SK-N-SH (cell line): ENCODE data around the gene ANKMY1. TPM values are rescaled to one million over a fixed set of nuclear protein-coding genes. Genes with fewer than 3 reads are reported as not detected.

Experiments
- CTCF ChIA-PET: fragments of 300-600, 350-600 bp; formaldehyde crosslinking; extraction: SDS; loops from one replicate; lab custom pipeline; 2021; lab: Yijun Ruan, JAX
- POLR2A ChIA-PET: fragments of 350-600 bp; sonication (Branson Sonifier 250); formaldehyde crosslinking; extraction: SDS; loops from one replicate; lab custom pipeline; 2020; ENCODE audit warnings: antibody characterized with exemption, inconsistent platforms; lab: Yijun Ruan, JAX
- DNase-seq: peaks from one replicate; pipeline ENCODE4 v3.0.0; 2012
- H2AFZ ChIP-seq: fragments of 200-600 bp; sonication (generic); 2 replicates; pipeline ENCODE4 v1.8.1; 2016; ENCODE audit warnings: antibody characterized with exemption, mild to moderate bottlenecking, low read depth
- H3F3A ChIP-seq: fragments of 200-600 bp; sonication (generic); replicated peaks from 2 replicates; pipeline ENCODE3; 2016; ENCODE audit warnings: antibody characterized with exemption, mild to moderate bottlenecking; ENCODE audit not compliant: insufficient read depth
- H3K27ac ChIP-seq, 2 experiments: fragments of 200-500 bp in 1 of 2; fragments of 200-600 bp in 1 of 2; sonication (Bioruptor generic) in 1 of 2; sonication (generic), shearing (Covaris generic) in 1 of 2; 2 replicates each; pipeline versions ENCODE4 v1.5.1 to v1.6.1; 2014 to 2016; ENCODE audit warnings: low read depth in 2 of 2, inconsistent platforms in 1 of 2, low read length in 1 of 2, mild to moderate bottlenecking in 1 of 2, mixed read lengths in 1 of 2
- H3K27me3 ChIP-seq: fragments of 200-600 bp; sonication (generic), shearing (Covaris generic); 2 replicates; pipeline ENCODE4 v1.6.1; 2016; ENCODE audit warnings: mixed run types; ENCODE audit not compliant: insufficient read depth
- H3K36me3 ChIP-seq, 2 experiments: fragments of 200-500 bp in 1 of 2; fragments of 200-600 bp in 1 of 2; sonication (Bioruptor generic) in 1 of 2; sonication (generic) in 1 of 2; replicated peaks in 1 of 2; 2 replicates each; pipeline versions ENCODE3 to v1.5.1; 2014 to 2016; ENCODE audit warnings: low read length in 1 of 2, mild to moderate bottlenecking in 1 of 2; ENCODE audit not compliant: insufficient read depth in 2 of 2, control insufficient read depth in 1 of 2
- H3K4me1 ChIP-seq, 2 experiments: fragments of 200-500 bp in 1 of 2; fragments of 200-600 bp in 1 of 2; sonication (Bioruptor generic) in 1 of 2; sonication (generic), shearing (Covaris generic) in 1 of 2; 2 replicates each; pipeline versions ENCODE4 v1.5.1 to v1.6.1; 2014 to 2016; ENCODE audit warnings: low read depth in 1 of 2, low read length in 1 of 2, mixed run types in 1 of 2; ENCODE audit not compliant: insufficient read depth in 2 of 2, control insufficient read depth in 1 of 2
- H3K4me2 ChIP-seq: fragments of 200-600 bp; sonication (generic), shearing (Covaris generic); 2 replicates; pipeline ENCODE4 v1.6.1; 2017; ENCODE audit warnings: mixed run types
- H3K4me3 ChIP-seq, 2 experiments: fragments of 200-500 bp in 1 of 2; fragments of 200-600 bp in 1 of 2; sonication (Bioruptor generic) in 1 of 2; sonication (generic), shearing (Covaris generic) in 1 of 2; 2 replicates each; pipeline versions ENCODE4 v1.5.1 to v1.8.1; 2014 to 2016; ENCODE audit warnings: low read depth in 2 of 2, inconsistent platforms in 1 of 2, low read length in 1 of 2, mild to moderate bottlenecking in 1 of 2, mixed read lengths in 1 of 2, moderate library complexity in 1 of 2
- H3K79me2 ChIP-seq: fragments of 200-600 bp; sonication (generic); 2 replicates; pipeline ENCODE4 v1.8.1; 2017; ENCODE audit warnings: mild to moderate bottlenecking; ENCODE audit not compliant: insufficient read depth
- H3K9ac ChIP-seq: fragments of 200-600 bp; sonication (generic); 2 replicates; pipeline ENCODE4 v1.6.1; 2017; ENCODE audit warnings: mixed run types
- H3K9me2 ChIP-seq: fragments of 200-600 bp; sonication (generic); 2 replicates; pipeline ENCODE4 v1.6.1; 2017; ENCODE audit warnings: mixed run types
- H3K9me3 ChIP-seq: fragments of 200-600 bp; sonication (generic); 2 replicates; pipeline ENCODE4 v1.6.1; 2017; ENCODE audit warnings: mixed run types, mild to moderate bottlenecking, moderate library complexity
- H4K20me1 ChIP-seq: fragments of 200-600 bp; sonication (generic); 2 replicates; pipeline ENCODE4 v1.6.1; 2017; ENCODE audit warnings: mild to moderate bottlenecking, mixed run types; ENCODE audit not compliant: insufficient read depth
- CTCF ChIP-seq: fragments of 200-600 bp; sonication (generic); IDR thresholded peaks from 2 replicates; pipeline ENCODE4 v1.6.1; 2017; ENCODE audit warnings: antibody characterized with exemption, mild to moderate bottlenecking, moderate library complexity
- ELF1 ChIP-seq: IDR thresholded peaks from 2 replicates; pipeline ENCODE4 v1.4.0; 2012
- EZH2phosphoT487 ChIP-seq: fragments of 200-600 bp; sonication (generic); IDR thresholded peaks from 2 replicates; pipeline ENCODE4 v1.6.1; 2017; ENCODE audit warnings: low read depth, mixed run types, mild to moderate bottlenecking, antibody characterized with exemption, moderate library complexity, borderline replicate concordance
- FOSL2 ChIP-seq: IDR thresholded peaks from 2 replicates; pipeline ENCODE4 v1.4.0; 2012; ENCODE audit warnings: low read depth, mild to moderate bottlenecking, moderate library complexity, borderline replicate concordance
- FOXJ3 ChIP-seq: sonication (generic); formaldehyde crosslinking; IDR thresholded peaks from 2 replicates; pipeline ENCODE4 v1.5.1; 2020; ENCODE audit warnings: mild to moderate bottlenecking, missing genetic modification reagents
- GABPA ChIP-seq: IDR thresholded peaks from 2 replicates; pipeline ENCODE4 v1.4.0; 2012; ENCODE audit warnings: low read depth, mild to moderate bottlenecking
- IRF3 ChIP-seq: fragments of 150-350 bp; IDR thresholded peaks from 2 replicates; pipeline ENCODE4 v1.6.1; 2016; ENCODE audit warnings: mild to moderate bottlenecking, low read depth, low read length
- JUND ChIP-seq: IDR thresholded peaks from 2 replicates; pipeline ENCODE4 v1.4.0; 2012
- MAX ChIP-seq: IDR thresholded peaks from 2 replicates; pipeline ENCODE4 v1.4.0; 2012; ENCODE audit warnings: low read depth
- MEF2A ChIP-seq: IDR thresholded peaks from 2 replicates; pipeline ENCODE4 v1.4.0; 2012; ENCODE audit warnings: low read depth, borderline replicate concordance
- MXI1 ChIP-seq: IDR thresholded peaks from 2 replicates; pipeline ENCODE4 v1.6.1; 2012; ENCODE audit warnings: mild to moderate bottlenecking, low read depth, low read length, improper control_type of control experiment
- NRF1 ChIP-seq: IDR thresholded peaks from 2 replicates; pipeline ENCODE4 v1.6.1; 2012; ENCODE audit warnings: low read depth, mild to moderate bottlenecking, low read length
- PBX3 ChIP-seq: IDR thresholded peaks from 2 replicates; pipeline ENCODE4; 2012
- POLR2AphosphoS5 ChIP-seq: IDR thresholded peaks from 2 replicates; pipeline ENCODE4 v1.6.1; 2012; ENCODE audit warnings: low read depth, low read length
- RCOR1 ChIP-seq: fragments of 150-350 bp; IDR thresholded peaks from 2 replicates; pipeline ENCODE4 v1.6.1; 2017; ENCODE audit warnings: antibody characterized with exemption, low read length
- RFX5 ChIP-seq: IDR thresholded peaks from 2 replicates; pipeline ENCODE4 v1.6.1; 2012; ENCODE audit warnings: mild to moderate bottlenecking, improper control_type of control experiment, low read length
- RXRA ChIP-seq: IDR thresholded peaks from 2 replicates; pipeline ENCODE4 v1.4.0; 2012; ENCODE audit warnings: low read depth, mild to moderate bottlenecking, borderline replicate concordance
- SIN3A ChIP-seq: IDR thresholded peaks from 2 replicates; pipeline ENCODE4 v1.6.1; 2012; ENCODE audit warnings: low read depth, mild to moderate bottlenecking, low read length, moderate library complexity, borderline replicate concordance
- TAF1 ChIP-seq: IDR thresholded peaks from 2 replicates; pipeline ENCODE4 v1.6.1; 2012; ENCODE audit warnings: low read depth, mild to moderate bottlenecking, low read length, moderate library complexity, borderline replicate concordance
- TEAD4 ChIP-seq: IDR thresholded peaks from 2 replicates; pipeline ENCODE4 v1.4.0; 2012; ENCODE audit warnings: mild to moderate bottlenecking, borderline replicate concordance; ENCODE audit not compliant: insufficient read depth
- USF2 ChIP-seq: fragments of 150-350 bp; IDR thresholded peaks from 2 replicates; pipeline ENCODE4 v1.6.1; 2017; ENCODE audit warnings: antibody characterized with exemption, low read length, low read depth, borderline replicate concordance
- ZBTB33 ChIP-seq: IDR thresholded peaks from 2 replicates; pipeline ENCODE4 v1.4.0; 2012; ENCODE audit warnings: low read depth, borderline replicate concordance
- WGBS: methylation state at CpG from one replicate; pipeline ENCODE4 v1.1.6; 2017; ENCODE audit warnings: low lambda C conversion rate; 5-methylcytosine and 5-hydroxymethylcytosine counted together
- polyA plus RNA-seq, 3 experiments: library from polyadenylated mRNA; depleted of rRNA; stranded (reverse); fragments of >200 nt; gene quantifications; 2 replicates each; pipeline ENCODE4 v1.2.3, GENCODE V29; 2012

Gene ANKMY1
- polyA plus RNA-seq, 1 of the 3 experiments (the other 2 are of a cell fraction), result 12.1 TPM

GRCh38 chr2:240560480-240561324 lies 2.9 kb upstream of the ANKMY1 start:
- Histone ChIP-seq H2AFZ (peak overlapping the region; percentile 1; the same call in 1 of the 2 replicates), H3K9me3 (no peaks in the 10 kb centered on the region), H3F3A (peaks cover 16% of the 10 kb centered on the region), H3K4me1 (peaks cover 28 to 35% of the 10 kb centered on the region in 2 experiments), H3K36me3 (peaks cover 0 to 7% of the 10 kb centered on the region in 2 experiments), H3K4me2 (peak overlapping the region; percentile 84)
- POLR2A ChIA-PET, result interaction anchor here (0.7 to 2.1 kb wide), 7 partner anchors 9 to 312 kb away, joined by 3 to 19 read pairs (median 4); partner anchors contain the start of genes CAPN10, GPC1 and KIF1A
- DNase-seq, result peak; percentile 94
- TF ChIP-seq RCOR1 (no peak), TEAD4 (no peak), IRF3 (no peak), MXI1 (peak; percentile 91), ELF1 (peak; percentile 99), JUND (no peak), GABPA (peak; percentile 69), CTCF (peak; percentile 39), EZH2phosphoT487 (no peak), POLR2AphosphoS5 (peak; percentile 88), FOXJ3 (CRISPR knock-in tag) (no peak), MEF2A (no peak), RXRA (no peak), USF2 (no peak), RFX5 (0 out of 2 replicates have a peak, but pooled peaks have one; percentile 26), FOSL2 (no peak), PBX3 (peak; percentile 5), MAX (peak; percentile 90), NRF1 (peak; percentile 57), TAF1 (peak; percentile 50), ZBTB33 (no peak), SIN3A (peak; percentile 32; the same call in 1 of the 2 replicates)
- TF ChIP-seq, all 33 proteins: peak for 11
- Histone ChIP-seq H4K20me1 (peaks cover 13% of the 10 kb centered on the region; the same call in 1 of the 2 replicates), H3K4me3 (peak overlapping the region; percentile 64 to 85), H3K79me2 (peaks cover 51% of the 10 kb centered on the region), H3K9ac (peak overlapping the region; percentile 97), H3K9me2 (no peaks in the 10 kb centered on the region), H3K27ac (peak overlapping the region; percentile 86 to 92), H3K27me3 (no peaks in the 10 kb centered on the region)
- 0% methylated on average over 2 of the region's 101 CpGs for WGBS
- CTCF ChIA-PET, result interaction anchor here (0.7 to 1.8 kb wide), 4 partner anchors 25 to 291 kb away, joined by 3 to 7 read pairs (median 4); no protein-coding TSS in a partner anchor
